ENCODE results near the gene DUOX1.

- TF ChIP-seq ZNF224 (CRISPR knock-in tag; IDR thresholded peaks at IDR 0.05) = no peak
- no peak for TF ChIP-seq EP300 (IDR thresholded peaks at IDR 0.05; ENCODE audit: low read depth in 2 of 2, low read length in 2 of 2)
- TF ChIP-seq EP300 (CRISPR knock-in tag; IDR thresholded peaks at IDR 0.05; ENCODE audit: borderline replicate concordance) = no peak
- TF ChIP-seq TAF1 (CRISPR knock-in tag; IDR thresholded peaks at IDR 0.05) = no peak
- no peak for TF ChIP-seq CHD2 (IDR thresholded peaks at IDR 0.05; ENCODE audit: low read depth, low read length)
- TF ChIP-seq SUZ12 (IDR thresholded peaks at IDR 0.05; ENCODE audit: low read depth, low read length) = no peak
- no peak for TF ChIP-seq MYNN (CRISPR knock-in tag; IDR thresholded peaks at IDR 0.05; ENCODE audit: low read depth)
- no peak for TF ChIP-seq AHR (CRISPR knock-in tag; IDR thresholded peaks at IDR 0.05)
- no peak for TF ChIP-seq ZNF503 (CRISPR knock-in tag; IDR thresholded peaks at IDR 0.05)
- no peak for TF ChIP-seq MAZ (IDR thresholded peaks at IDR 0.05; ENCODE audit: borderline replicate concordance, low read depth, low read length)
- no peak for TF ChIP-seq MAZ (CRISPR knock-in tag; IDR thresholded peaks at IDR 0.05; ENCODE audit: low read depth)
- no peak for TF ChIP-seq CTCF (CRISPR knock-in tag; IDR thresholded peaks at IDR 0.05)
- no peak for TF ChIP-seq TFDP2 (CRISPR knock-in tag; IDR thresholded peaks at IDR 0.05)
- no peak for TF ChIP-seq PAWR (CRISPR knock-in tag; IDR thresholded peaks at IDR 0.05; ENCODE audit: borderline replicate concordance)
Observed at GRCh38 chr15:45157974-45158373, 28.2 kb downstream of the DUOX1 start.
